Natural killer cell (primary cell): ENCODE results near the gene VPS45. TPM values are rescaled to one million over a fixed set of nuclear protein-coding genes. Genes with fewer than 3 reads are reported as not detected.

Source experiments
- ATAC-seq, 3 donors: fragments of 150-1000 bp in 2 of 3; fragments of 200-7000 bp in 1 of 3; cut with Tn5 transposase; 1 replicate in 1 of 3; 2 replicates in 2 of 3; pipeline ENCODE4 v1.10.0; 2021; ENCODE audit warnings: mild to moderate bottlenecking in 2 of 3, moderate library complexity in 2 of 3
- DNase-seq, 2 donors: peaks; one replicate each; pipeline versions ENCODE4 v3.0.0 to v3.0.0-alpha.2; 2013 to 2021; ENCODE audit warnings: mixed read lengths in 1 of 2
- H3K27ac ChIP-seq: one replicate; pipeline ENCODE4 v1.5.1; 2013; ENCODE audit warnings: mild to moderate bottlenecking, low read length
- H3K27me3 ChIP-seq: one replicate; pipeline ENCODE4 v1.6.1; 2013; ENCODE audit warnings: low read length; ENCODE audit not compliant: control insufficient read depth, insufficient read depth
- H3K36me3 ChIP-seq: one replicate; pipeline ENCODE4 v1.6.1; 2013; ENCODE audit warnings: low read length; ENCODE audit not compliant: control insufficient read depth, insufficient read depth
- H3K4me1 ChIP-seq: one replicate; pipeline ENCODE4 v1.6.1; 2013; ENCODE audit warnings: low read length; ENCODE audit not compliant: control insufficient read depth, insufficient read depth
- H3K4me3 ChIP-seq: one replicate; pipeline ENCODE4 v1.5.1; 2013; ENCODE audit warnings: low read length
- H3K9me3 ChIP-seq: one replicate; pipeline ENCODE4 v1.6.1; 2013; ENCODE audit warnings: low read length; ENCODE audit not compliant: control insufficient read depth, insufficient read depth
- H3K27ac Mint-ChIP-seq, 2 donors: one replicate each; pipeline ENCODE4 v1.8.0; 2022; ENCODE audit warnings: mild to moderate bottlenecking in 2 of 2, mixed read lengths in 2 of 2, moderate library complexity in 1 of 2
- H3K27me3 Mint-ChIP-seq, 2 donors: one replicate each; pipeline ENCODE4 v1.8.0; 2022; ENCODE audit warnings: low read depth in 2 of 2, mixed read lengths in 2 of 2
- H3K36me3 Mint-ChIP-seq: one replicate; pipeline ENCODE4 v1.8.0; 2022; ENCODE audit warnings: mixed read lengths
- H3K4me1 Mint-ChIP-seq, 2 donors: one replicate each; pipeline ENCODE4 v1.8.0; 2022; ENCODE audit warnings: mixed read lengths in 2 of 2
- H3K4me3 Mint-ChIP-seq: one replicate; pipeline ENCODE4 v1.8.0; 2022; ENCODE audit warnings: mild to moderate bottlenecking, moderate library complexity, mixed read lengths
- H3K9me3 Mint-ChIP-seq, 2 donors: one replicate each; pipeline ENCODE4 v1.8.0; 2022; ENCODE audit warnings: mixed read lengths in 2 of 2
- CTCF ChIP-seq: fragments of 200-600 bp; IDR thresholded peaks from one replicate; pipeline ENCODE4 v1.8.0; 2022; ENCODE audit warnings: antibody characterized with exemption
- WGBS: methylation state at CpG from one replicate; pipeline ENCODE4 v1.1.7; 2013; ENCODE audit warnings: missing lambda C conversion rate; ENCODE audit not compliant: insufficient coverage; 5-methylcytosine and 5-hydroxymethylcytosine counted together
- intact Hi-C: fragments of 100-400 bp; cut with micrococcal nuclease; formaldehyde crosslinking; loops from one replicate; pipeline ENCODE4 v1.14.2; 2022
- total RNA-seq, 4 donors: library from RNA; stranded (reverse); fragments of 120-200 nt in 1 of 4; gene quantifications; one replicate each; pipeline versions ENCODE4 v1.2.3 to v1.2.4, GENCODE V29; 2013 to 2022

The VPS45 gene
- total RNA-seq, 3 donors from 2014 or later (not counting 1 experiment from before 2014, with no cell fraction given): 28.8 to 41.1 (median 33.0) TPM

- no peak for ATAC-seq
- Histone ChIP-seq H3K36me3 (no peaks in the 10 kb centered on the region), H3K4me1 (no peaks in the 10 kb centered on the region), H3K4me3 (no peak overlapping the region), H3K9me3 (no peaks in the 10 kb centered on the region), H3K27ac (no peak overlapping the region), H3K27me3 (peaks cover 2% of the 10 kb centered on the region)
- H3K4me1 Mint-ChIP-seq: no peaks in the 10 kb centered on the region
- H3K9me3 Mint-ChIP-seq: no peaks in the 10 kb centered on the region
- no peak overlapping the region for H3K27ac Mint-ChIP-seq
- DNase-seq: no peak
- intact Hi-C loops: no loop called here
- H3K27me3 Mint-ChIP-seq: peaks cover 13 to 17% of the 10 kb centered on the region in 2 donors
- 91% methylated on average over 5 of the region's 5 CpGs for WGBS
- no peak for TF ChIP-seq CTCF
- no peak overlapping the region for H3K4me3 Mint-ChIP-seq
- H3K36me3 Mint-ChIP-seq: no peaks in the 10 kb centered on the region
Observed at GRCh38 chr1:150021191-150021694, 46.3 kb upstream of the VPS45 start.

GRCh38 chr1:150022357-150022756 lies 45.2 kb upstream of the VPS45 start:
- peaks cover 2% of the 10 kb centered on the region for H3K27me3 ChIP-seq
- no peak overlapping the region for H3K27ac ChIP-seq
- H3K4me3 ChIP-seq: no peak overlapping the region
- Mint-ChIP-seq H3K27me3 (peaks cover 15 to 22% of the 10 kb centered on the region in 2 donors), H3K4me3 (no peak overlapping the region), H3K27ac (no peak overlapping the region), H3K4me1 (no peaks in the 10 kb centered on the region), H3K9me3 (no peaks in the 10 kb centered on the region), H3K36me3 (no peaks in the 10 kb centered on the region)
- no peaks in the 10 kb centered on the region for H3K4me1 ChIP-seq
- no peak for TF ChIP-seq CTCF
- 88% methylated on average over 5 of the region's 6 CpGs for WGBS
- intact Hi-C loops: no loop called here
- ATAC-seq (no peak), DNase-seq (no peak)
- no peaks in the 10 kb centered on the region for H3K9me3 ChIP-seq
- H3K36me3 ChIP-seq: no peaks in the 10 kb centered on the region

- no peaks in the 10 kb centered on the region for H3K9me3 Mint-ChIP-seq
- no peaks in the 10 kb centered on the region for H3K4me1 Mint-ChIP-seq
- DNase-seq (no peak), ATAC-seq (no peak)
- H3K36me3 Mint-ChIP-seq: no peaks in the 10 kb centered on the region
- intact Hi-C loops: no loop called here
- H3K27ac ChIP-seq: no peak overlapping the region
- no peak overlapping the region for H3K4me3 Mint-ChIP-seq
- peaks cover 2% of the 10 kb centered on the region for H3K27me3 ChIP-seq
- H3K4me3 ChIP-seq: no peak overlapping the region
- H3K4me1 ChIP-seq: no peaks in the 10 kb centered on the region
- H3K9me3 ChIP-seq: no peaks in the 10 kb centered on the region
- TF ChIP-seq CTCF: no peak
- H3K36me3 ChIP-seq: no peaks in the 10 kb centered on the region
- peaks cover 16 to 22% of the 10 kb centered on the region in 2 donors for H3K27me3 Mint-ChIP-seq
- no peak overlapping the region for H3K27ac Mint-ChIP-seq
- 98% methylated on average over 2 of the region's 2 CpGs for WGBS
Observed at GRCh38 chr1:150024156-150024555, 43.4 kb upstream of the VPS45 start.

- Histone ChIP-seq H3K27me3 (peaks cover 2% of the 10 kb centered on the region), H3K4me3 (no peak overlapping the region), H3K9me3 (no peaks in the 10 kb centered on the region), H3K27ac (no peak overlapping the region), H3K36me3 (no peaks in the 10 kb centered on the region), H3K4me1 (no peaks in the 10 kb centered on the region)
- no peaks in the 10 kb centered on the region for H3K9me3 Mint-ChIP-seq
- no peak for ATAC-seq
- no peak for DNase-seq
- H3K27me3 Mint-ChIP-seq: peaks cover 15 to 20% of the 10 kb centered on the region in 2 donors
- intact Hi-C loops: no loop called here
- no peak overlapping the region for H3K4me3 Mint-ChIP-seq
- no peaks in the 10 kb centered on the region for H3K36me3 Mint-ChIP-seq
- H3K4me1 Mint-ChIP-seq: no peaks in the 10 kb centered on the region
- TF ChIP-seq CTCF: no peak
- 100% methylated on average over 1 of the region's 1 CpG for WGBS
- no peak overlapping the region for H3K27ac Mint-ChIP-seq
Observed at GRCh38 chr1:150028322-150028721, 39.3 kb upstream of the VPS45 start.
